HepG2 (cell line): Measurements from ENCODE around the gene CDH23. TPM values are rescaled to one million over a fixed set of nuclear protein-coding genes. Genes with fewer than 3 reads are reported as not detected.

Experiments
- FOXA1 ChIP-seq, 2 experiments: fragments of 450-650 bp in 1 of 2; sonication (generic) in 1 of 2; formaldehyde crosslinking in 1 of 2; IDR thresholded peaks; 2 replicates each; pipeline versions ENCODE4 v1.4.0 to v1.6.1; 2016 to 2020; ENCODE audit warnings: missing genetic modification reagents in 1 of 2
- GATAD1 ChIP-seq: IDR thresholded peaks from 2 replicates; pipeline ENCODE4 v1.6.1; 2016; ENCODE audit warnings: missing genetic modification reagents, missing compliant biosample characterization
- GFI1 ChIP-seq: sonication (generic); formaldehyde crosslinking; IDR thresholded peaks from 2 replicates; pipeline ENCODE4 v1.5.0; 2020; ENCODE audit warnings: missing genetic modification reagents, mild to moderate bottlenecking, borderline replicate concordance
- HNRNPL ChIP-seq: fragments of 200-400 bp; formaldehyde crosslinking; IDR thresholded peaks from 2 replicates; pipeline ENCODE4 v1.6.1; 2017; ENCODE audit warnings: mild to moderate bottlenecking, low read depth, low read length
- ISL2 ChIP-seq: sonication (generic); formaldehyde crosslinking; IDR thresholded peaks from 2 replicates; pipeline ENCODE4 v1.5.0; 2020; ENCODE audit warnings: missing genetic modification reagents
- KDM5B ChIP-seq: sonication (generic); formaldehyde crosslinking; IDR thresholded peaks from 2 replicates; pipeline ENCODE4 v1.4.0; 2020; ENCODE audit warnings: missing genetic modification reagents, mild to moderate bottlenecking, borderline replicate concordance
- NR2F6 ChIP-seq, 2 experiments: IDR thresholded peaks; 2 replicates each; pipeline ENCODE4 v1.6.1; 2016; ENCODE audit warnings: antibody characterized with exemption in 1 of 2, mild to moderate bottlenecking in 1 of 2
- SNAPC4 ChIP-seq: sonication (generic); formaldehyde crosslinking; IDR thresholded peaks from 2 replicates; pipeline ENCODE4 v1.4.0; 2020; ENCODE audit warnings: mild to moderate bottlenecking, missing genetic modification reagents
- ZNF24 ChIP-seq: fragments of 450-650 bp; IDR thresholded peaks from 2 replicates; pipeline ENCODE4 v1.6.1; 2017; ENCODE audit warnings: antibody characterized with exemption, mild to moderate bottlenecking
- ZNF407 ChIP-seq: sonication (generic); formaldehyde crosslinking; IDR thresholded peaks from one replicate; pipeline ENCODE4 v1.5.1; 2020; ENCODE audit warnings: mild to moderate bottlenecking, missing genetic modification reagents; ENCODE audit errors: not compliant biosample characterization
- ZNF564 ChIP-seq: sonication (generic); formaldehyde crosslinking; IDR thresholded peaks from 2 replicates; pipeline ENCODE4 v1.8.1; 2023; ENCODE audit warnings: mild to moderate bottlenecking, missing genetic modification reagents
- ZNF816 ChIP-seq: sonication (generic); formaldehyde crosslinking; IDR thresholded peaks from 2 replicates; pipeline ENCODE4 v1.8.0; 2022; ENCODE audit warnings: missing genetic modification reagents, mild to moderate bottlenecking, borderline replicate concordance
- polyA plus RNA-seq, 8 experiments: library from polyadenylated mRNA; depleted of rRNA in 3 of 8; stranded (reverse) in 7 of 8; unstranded in 1 of 8; fragments of >200 nt; fragmentation: Illumina TruSeq in 4 of 8; extraction: Trizol in 4 of 8; gene quantifications; 2 replicates each; pipeline versions ENCODE4 v1.2.1 to v1.2.3, GENCODE V29; 2011 to 2016; ENCODE audit warnings: low read depth in 4 of 8, missing spikeins in 1 of 8, mixed read lengths in 1 of 8; ENCODE audit not compliant: insufficient read depth in 1 of 8
- total RNA-seq, 5 experiments: library from RNA; depleted of rRNA; stranded (reverse); fragments of >200 nt; fragmentation: Illumina TruSeq; extraction: Trizol; gene quantifications; 2 replicates each; pipeline ENCODE4 v1.2.3, GENCODE V29; 2016; ENCODE audit warnings: low read depth in 1 of 5

Gene CDH23
- total and polyA plus RNA-seq, 2 of the 13 experiments (the other 11 are each of a cell fraction or from before 2014, with no cell fraction given): 0.13 TPM; not detected in 1

- TF ChIP-seq SNAPC4 (CRISPR knock-in tag) (no peak), GFI1 (peak; percentile 81), HNRNPL (no peak), GATAD1 (no peak), ISL2 (CRISPR knock-in tag) (no peak), ZNF24 (0 out of 2 replicates have a peak, but pooled peaks have one; percentile 41), KDM5B (CRISPR knock-in tag) (0 out of 2 replicates have a peak, but pooled peaks have one; percentile 25), ZNF564 (CRISPR knock-in tag) (no peak), ZNF816 (no peak), FOXA1 (IDR thresholded peaks at IDR 0.05) (no peak), FOXA1 (CRISPR knock-in tag; IDR thresholded peaks at IDR 0.05) (peak; percentile 56), ZNF407 (CRISPR knock-in tag) (no peak), NR2F6 (IDR thresholded peaks at IDR 0.05) (peak; percentile 51; the same call in 1 of the 2 replicates), NR2F6 (CRISPR knock-in tag; IDR thresholded peaks at IDR 0.05) (peak; percentile 84)
Observed at GRCh38 chr10:71766717-71767419, 370.1 kb downstream of the CDH23 start (continued).
